ENCODE results near the gene PDGFD. TPM values are rescaled to one million over a fixed set of nuclear protein-coding genes. Genes with fewer than 3 reads are reported as not detected.

PDGFD gene
- total and polyA plus RNA-seq, 2 experiments from 2014 or later, result 1.9 to 4.5 TPM

GRCh38 chr11:104060004-104060794, 103.7 kb downstream of the PDGFD start:
- TF ChIP-seq, protein P1, sequence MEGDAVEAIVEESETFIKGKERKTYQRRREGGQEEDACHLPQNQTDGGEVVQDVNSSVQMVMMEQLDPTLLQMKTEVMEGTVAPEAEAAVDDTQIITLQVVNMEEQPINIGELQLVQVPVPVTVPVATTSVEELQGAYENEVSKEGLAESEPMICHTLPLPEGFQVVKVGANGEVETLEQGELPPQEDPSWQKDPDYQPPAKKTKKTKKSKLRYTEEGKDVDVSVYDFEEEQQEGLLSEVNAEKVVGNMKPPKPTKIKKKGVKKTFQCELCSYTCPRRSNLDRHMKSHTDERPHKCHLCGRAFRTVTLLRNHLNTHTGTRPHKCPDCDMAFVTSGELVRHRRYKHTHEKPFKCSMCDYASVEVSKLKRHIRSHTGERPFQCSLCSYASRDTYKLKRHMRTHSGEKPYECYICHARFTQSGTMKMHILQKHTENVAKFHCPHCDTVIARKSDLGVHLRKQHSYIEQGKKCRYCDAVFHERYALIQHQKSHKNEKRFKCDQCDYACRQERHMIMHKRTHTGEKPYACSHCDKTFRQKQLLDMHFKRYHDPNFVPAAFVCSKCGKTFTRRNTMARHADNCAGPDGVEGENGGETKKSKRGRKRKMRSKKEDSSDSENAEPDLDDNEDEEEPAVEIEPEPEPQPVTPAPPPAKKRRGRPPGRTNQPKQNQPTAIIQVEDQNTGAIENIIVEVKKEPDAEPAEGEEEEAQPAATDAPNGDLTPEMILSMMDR (conservative IDR thresholded peaks at IDR 0.05; ENCODE audit: low read depth in 2 of 2), result no peak
- TF ChIP-seq STAT1 (IDR thresholded peaks at IDR 0.05; ENCODE audit: unreplicated experiment), result no peak
- no peak for TF ChIP-seq ZNF114 (CRISPR knock-in tag; IDR thresholded peaks at IDR 0.05)
- no peak for TF ChIP-seq CREB1 (CRISPR knock-in tag; IDR thresholded peaks at IDR 0.05; ENCODE audit: low read depth)
- no peak for TF ChIP-seq NANOG (IDR thresholded peaks at IDR 0.05; ENCODE audit: borderline replicate concordance)
- DNase-seq (ENCODE audit: low spot score), result no peak
- peaks cover 14% of the 10 kb centered on the region for H3K4me1 Mint-ChIP-seq
- Histone ChIP-seq H3F3A (replicated peaks; ENCODE audit: low read depth) (no peaks in the 10 kb centered on the region), H3K36me3 (ENCODE audit: insufficient read depth) (no peaks in the 10 kb centered on the region), H4K20me1 (replicated peaks; ENCODE audit: insufficient read depth) (no peaks in the 10 kb centered on the region), H3K27ac (ENCODE audit: low read depth) (no peak overlapping the region), H3K4me1 (ENCODE audit: insufficient read depth) (peaks cover 6% of the 10 kb centered on the region), H3K9me2 (ENCODE audit: insufficient read depth) (no peaks in the 10 kb centered on the region; the same call in 1 of the 2 replicates), H2AFZ (no peak overlapping the region), H3K4me2 (0 out of 2 replicates have a peak overlapping the region, but pooled peaks have one; percentile 25), H3K4me3 (no peak overlapping the region), H3K27me3 (ENCODE audit: insufficient read depth) (no peaks in the 10 kb centered on the region), H3K79me2 (replicated peaks; ENCODE audit: insufficient read depth) (no peaks in the 10 kb centered on the region)
- no peak for ATAC-seq
- no peaks in the 10 kb centered on the region for H3K9me3 Mint-ChIP-seq
- peak overlapping the region; percentile 65; the same call in 1 of the 2 replicates for H3K27ac Mint-ChIP-seq
- H3K27me3 Mint-ChIP-seq (ENCODE audit: insufficient read depth, low read depth, poor library complexity), result no peaks in the 10 kb centered on the region
- no peaks in the 10 kb centered on the region for H3K36me3 Mint-ChIP-seq (ENCODE audit: low read depth)
- H3K4me3 Mint-ChIP-seq, result no peak overlapping the region

- ATAC-seq (no peak), DNase-seq (ENCODE audit: low spot score) (no peak)
- no peak overlapping the region for H3K4me3 Mint-ChIP-seq
- no peak for TF ChIP-seq CREB1 (CRISPR knock-in tag; IDR thresholded peaks at IDR 0.05; ENCODE audit: low read depth)
- no peak for TF ChIP-seq ZNF331 (CRISPR knock-in tag; IDR thresholded peaks at IDR 0.05; ENCODE audit: low read depth)
- TF ChIP-seq ZNF114 (CRISPR knock-in tag; IDR thresholded peaks at IDR 0.05), result no peak
- TF ChIP-seq NANOG (IDR thresholded peaks at IDR 0.05; ENCODE audit: borderline replicate concordance), result no peak
- no peak for TF ChIP-seq JUNB (IDR thresholded peaks at IDR 0.05; ENCODE audit: unreplicated experiment)
- TF ChIP-seq, protein P2, sequence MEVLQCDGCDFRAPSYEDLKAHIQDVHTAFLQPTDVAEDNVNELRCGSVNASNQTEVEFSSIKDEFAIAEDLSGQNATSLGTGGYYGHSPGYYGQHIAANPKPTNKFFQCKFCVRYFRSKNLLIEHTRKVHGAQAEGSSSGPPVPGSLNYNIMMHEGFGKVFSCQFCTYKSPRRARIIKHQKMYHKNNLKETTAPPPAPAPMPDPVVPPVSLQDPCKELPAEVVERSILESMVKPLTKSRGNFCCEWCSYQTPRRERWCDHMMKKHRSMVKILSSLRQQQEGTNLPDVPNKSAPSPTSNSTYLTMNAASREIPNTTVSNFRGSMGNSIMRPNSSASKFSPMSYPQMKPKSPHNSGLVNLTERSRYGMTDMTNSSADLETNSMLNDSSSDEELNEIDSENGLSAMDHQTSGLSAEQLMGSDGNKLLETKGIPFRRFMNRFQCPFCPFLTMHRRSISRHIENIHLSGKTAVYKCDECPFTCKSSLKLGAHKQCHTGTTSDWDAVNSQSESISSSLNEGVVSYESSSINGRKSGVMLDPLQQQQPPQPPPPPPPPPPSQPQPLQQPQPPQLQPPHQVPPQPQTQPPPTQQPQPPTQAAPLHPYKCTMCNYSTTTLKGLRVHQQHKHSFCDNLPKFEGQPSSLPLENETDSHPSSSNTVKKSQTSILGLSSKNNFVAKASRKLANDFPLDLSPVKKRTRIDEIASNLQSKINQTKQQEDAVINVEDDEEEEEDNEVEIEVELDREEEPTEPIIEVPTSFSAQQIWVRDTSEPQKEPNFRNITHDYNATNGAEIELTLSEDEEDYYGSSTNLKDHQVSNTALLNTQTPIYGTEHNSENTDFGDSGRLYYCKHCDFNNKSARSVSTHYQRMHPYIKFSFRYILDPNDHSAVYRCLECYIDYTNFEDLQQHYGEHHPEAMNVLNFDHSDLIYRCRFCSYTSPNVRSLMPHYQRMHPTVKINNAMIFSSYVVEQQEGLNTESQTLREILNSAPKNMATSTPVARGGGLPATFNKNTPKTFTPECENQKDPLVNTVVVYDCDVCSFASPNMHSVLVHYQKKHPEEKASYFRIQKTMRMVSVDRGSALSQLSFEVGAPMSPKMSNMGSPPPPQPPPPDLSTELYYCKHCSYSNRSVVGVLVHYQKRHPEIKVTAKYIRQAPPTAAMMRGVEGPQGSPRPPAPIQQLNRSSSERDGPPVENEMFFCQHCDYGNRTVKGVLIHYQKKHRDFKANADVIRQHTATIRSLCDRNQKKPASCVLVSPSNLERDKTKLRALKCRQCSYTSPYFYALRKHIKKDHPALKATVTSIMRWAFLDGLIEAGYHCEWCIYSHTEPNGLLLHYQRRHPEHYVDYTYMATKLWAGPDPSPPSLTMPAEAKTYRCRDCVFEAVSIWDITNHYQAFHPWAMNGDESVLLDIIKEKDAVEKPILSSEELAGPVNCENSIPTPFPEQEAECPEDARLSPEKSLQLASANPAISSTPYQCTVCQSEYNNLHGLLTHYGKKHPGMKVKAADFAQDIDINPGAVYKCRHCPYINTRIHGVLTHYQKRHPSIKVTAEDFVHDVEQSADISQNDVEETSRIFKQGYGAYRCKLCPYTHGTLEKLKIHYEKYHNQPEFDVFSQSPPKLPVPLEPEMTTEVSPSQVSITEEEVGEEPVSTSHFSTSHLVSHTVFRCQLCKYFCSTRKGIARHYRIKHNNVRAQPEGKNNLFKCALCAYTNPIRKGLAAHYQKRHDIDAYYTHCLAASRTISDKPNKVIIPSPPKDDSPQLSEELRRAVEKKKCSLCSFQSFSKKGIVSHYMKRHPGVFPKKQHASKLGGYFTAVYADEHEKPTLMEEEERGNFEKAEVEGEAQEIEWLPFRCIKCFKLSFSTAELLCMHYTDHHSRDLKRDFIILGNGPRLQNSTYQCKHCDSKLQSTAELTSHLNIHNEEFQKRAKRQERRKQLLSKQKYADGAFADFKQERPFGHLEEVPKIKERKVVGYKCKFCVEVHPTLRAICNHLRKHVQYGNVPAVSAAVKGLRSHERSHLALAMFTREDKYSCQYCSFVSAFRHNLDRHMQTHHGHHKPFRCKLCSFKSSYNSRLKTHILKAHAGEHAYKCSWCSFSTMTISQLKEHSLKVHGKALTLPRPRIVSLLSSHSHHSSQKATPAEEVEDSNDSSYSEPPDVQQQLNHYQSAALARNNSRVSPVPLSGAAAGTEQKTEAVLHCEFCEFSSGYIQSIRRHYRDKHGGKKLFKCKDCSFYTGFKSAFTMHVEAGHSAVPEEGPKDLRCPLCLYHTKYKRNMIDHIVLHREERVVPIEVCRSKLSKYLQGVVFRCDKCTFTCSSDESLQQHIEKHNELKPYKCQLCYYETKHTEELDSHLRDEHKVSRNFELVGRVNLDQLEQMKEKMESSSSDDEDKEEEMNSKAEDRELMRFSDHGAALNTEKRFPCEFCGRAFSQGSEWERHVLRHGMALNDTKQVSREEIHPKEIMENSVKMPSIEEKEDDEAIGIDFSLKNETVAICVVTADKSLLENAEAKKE (CRISPR knock-in tag; IDR thresholded peaks at IDR 0.05), result no peak
- TF ChIP-seq, protein P3, sequence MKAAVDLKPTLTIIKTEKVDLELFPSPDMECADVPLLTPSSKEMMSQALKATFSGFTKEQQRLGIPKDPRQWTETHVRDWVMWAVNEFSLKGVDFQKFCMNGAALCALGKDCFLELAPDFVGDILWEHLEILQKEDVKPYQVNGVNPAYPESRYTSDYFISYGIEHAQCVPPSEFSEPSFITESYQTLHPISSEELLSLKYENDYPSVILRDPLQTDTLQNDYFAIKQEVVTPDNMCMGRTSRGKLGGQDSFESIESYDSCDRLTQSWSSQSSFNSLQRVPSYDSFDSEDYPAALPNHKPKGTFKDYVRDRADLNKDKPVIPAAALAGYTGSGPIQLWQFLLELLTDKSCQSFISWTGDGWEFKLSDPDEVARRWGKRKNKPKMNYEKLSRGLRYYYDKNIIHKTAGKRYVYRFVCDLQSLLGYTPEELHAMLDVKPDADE (IDR thresholded peaks at IDR 0.05), result no peak
- TF ChIP-seq POLR2AphosphoS5 (IDR thresholded peaks at IDR 0.05; ENCODE audit: low read depth), result no peak
- no peaks in the 10 kb centered on the region for H3K79me2 ChIP-seq (replicated peaks; ENCODE audit: insufficient read depth)
- H2AFZ ChIP-seq, result no peak overlapping the region
- H3K27ac Mint-ChIP-seq, result no peak overlapping the region
- H3K4me1 Mint-ChIP-seq, result peaks cover 18% of the 10 kb centered on the region
- H3K9me3 Mint-ChIP-seq, result no peaks in the 10 kb centered on the region
- H4K20me1 ChIP-seq (replicated peaks; ENCODE audit: insufficient read depth), result no peaks in the 10 kb centered on the region
- no peaks in the 10 kb centered on the region for H3K36me3 Mint-ChIP-seq (ENCODE audit: low read depth)
- no peak overlapping the region for H3K4me2 ChIP-seq
- H3K9me2 ChIP-seq (ENCODE audit: insufficient read depth), result no peaks in the 10 kb centered on the region
- H3K4me1 ChIP-seq (ENCODE audit: insufficient read depth), result peaks cover 6% of the 10 kb centered on the region
- H3K27ac ChIP-seq (ENCODE audit: low read depth), result no peak overlapping the region
- H3K27me3 ChIP-seq (ENCODE audit: insufficient read depth), result no peaks in the 10 kb centered on the region
- H3K4me3 ChIP-seq, result no peak overlapping the region
- no peaks in the 10 kb centered on the region for H3K36me3 ChIP-seq (ENCODE audit: insufficient read depth)
- no peaks in the 10 kb centered on the region for H3F3A ChIP-seq (replicated peaks; ENCODE audit: low read depth)
- H3K27me3 Mint-ChIP-seq (ENCODE audit: insufficient read depth, low read depth, poor library complexity), result no peaks in the 10 kb centered on the region
These were observed 105.3 kb downstream of the PDGFD start for GRCh38 chr11:104058680-104059079.
